GM10847 (cell line): ENCODE measurements around the gene CHD9.

ENCODE experiments used
- POLR2A ChIP-seq: IDR thresholded peaks from 2 replicates; pipeline ENCODE4 v1.6.1; 2011; ENCODE audit not compliant: insufficient read length; ENCODE audit errors: extremely low read depth

Gene CHD9

DNA sequence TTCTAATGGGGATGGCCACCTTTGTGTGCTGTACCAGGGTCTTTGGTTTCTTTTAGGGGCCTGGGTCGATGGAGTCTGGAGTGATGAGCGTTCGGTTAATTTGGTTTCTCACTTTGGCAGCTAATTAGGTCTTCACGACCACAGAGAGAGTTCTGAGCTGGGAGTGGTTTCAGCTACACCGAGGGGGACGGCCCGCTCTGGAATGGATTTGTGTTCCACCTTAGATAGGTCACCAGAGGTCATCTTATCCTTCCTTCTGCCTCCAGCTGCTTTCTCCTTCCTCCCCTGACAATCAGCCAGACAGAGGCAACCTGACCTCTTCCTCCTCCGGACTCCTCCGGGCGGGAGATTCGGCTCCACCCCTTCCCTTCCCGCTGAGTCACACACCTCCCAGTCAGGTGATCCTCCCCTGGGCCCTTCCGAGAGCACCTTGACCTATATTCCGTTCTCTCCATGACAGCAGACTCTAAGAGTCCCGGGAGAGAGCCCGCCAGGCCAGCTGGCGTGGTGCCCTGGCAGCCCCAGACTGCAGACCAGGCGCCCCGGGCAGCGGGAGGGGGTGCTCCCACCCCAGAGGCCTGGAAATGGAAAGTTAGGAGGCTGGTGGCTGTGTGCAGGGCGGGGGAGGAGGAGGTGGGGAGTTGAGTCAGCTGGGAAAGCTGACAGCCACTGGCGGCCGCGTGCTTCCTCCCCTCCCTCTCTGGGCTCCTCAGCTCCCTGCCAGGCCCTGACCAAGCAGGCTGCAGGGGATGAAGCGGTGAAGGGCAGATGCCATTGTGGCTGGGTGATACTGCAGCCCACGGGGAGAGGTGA is 44.7 kb downstream of the CHD9 start:
- TF ChIP-seq POLR2A, result no peak

- no peak for TF ChIP-seq POLR2A
Observed at GRCh38 chr16:53100131-53100748, 45.4 kb downstream of the CHD9 start.

DNA sequence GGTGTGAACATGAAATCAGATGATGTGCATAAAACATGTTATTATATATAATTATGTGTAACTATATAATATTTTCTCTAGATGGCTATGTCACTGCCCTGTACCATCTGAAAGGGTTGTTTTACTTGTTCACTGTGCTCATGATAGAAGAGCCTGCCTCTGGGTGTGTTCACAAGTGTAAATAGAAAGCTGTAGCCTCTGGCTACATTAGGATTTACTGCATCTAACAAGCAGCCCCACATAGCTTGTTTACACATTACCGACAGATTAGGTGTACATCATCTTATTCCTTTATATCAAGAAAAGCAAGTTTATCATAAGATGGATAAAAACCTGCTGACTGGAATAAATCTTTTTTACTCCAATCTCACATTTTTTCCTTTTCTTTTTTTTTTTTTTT is 46.1 kb downstream of the CHD9 start:
- TF ChIP-seq POLR2A, result no peak

- TF ChIP-seq POLR2A, result no peak
Observed at GRCh38 chr16:53103811-53104210, 49.0 kb downstream of the CHD9 start.

DNA sequence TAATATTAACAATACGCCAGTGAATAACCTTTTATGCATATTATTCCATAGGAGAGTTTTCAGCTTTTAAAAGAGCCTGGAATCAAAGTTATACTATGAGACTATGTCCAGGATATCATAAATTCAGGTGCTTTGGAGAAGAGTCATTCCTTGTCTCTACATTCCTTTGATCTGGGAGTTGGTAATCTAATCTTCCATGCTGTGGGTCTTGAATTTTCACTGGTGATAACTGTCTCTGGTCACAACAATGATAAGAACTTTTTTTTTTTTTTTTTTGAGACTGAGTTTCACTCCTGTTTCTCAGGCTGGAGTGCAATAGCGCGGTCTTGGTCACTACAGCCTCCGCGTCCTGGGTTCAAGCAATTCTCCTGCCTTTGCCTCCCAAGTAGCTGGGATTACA is 50.8 kb downstream of the CHD9 start:
- no peak for TF ChIP-seq POLR2A

DNA sequence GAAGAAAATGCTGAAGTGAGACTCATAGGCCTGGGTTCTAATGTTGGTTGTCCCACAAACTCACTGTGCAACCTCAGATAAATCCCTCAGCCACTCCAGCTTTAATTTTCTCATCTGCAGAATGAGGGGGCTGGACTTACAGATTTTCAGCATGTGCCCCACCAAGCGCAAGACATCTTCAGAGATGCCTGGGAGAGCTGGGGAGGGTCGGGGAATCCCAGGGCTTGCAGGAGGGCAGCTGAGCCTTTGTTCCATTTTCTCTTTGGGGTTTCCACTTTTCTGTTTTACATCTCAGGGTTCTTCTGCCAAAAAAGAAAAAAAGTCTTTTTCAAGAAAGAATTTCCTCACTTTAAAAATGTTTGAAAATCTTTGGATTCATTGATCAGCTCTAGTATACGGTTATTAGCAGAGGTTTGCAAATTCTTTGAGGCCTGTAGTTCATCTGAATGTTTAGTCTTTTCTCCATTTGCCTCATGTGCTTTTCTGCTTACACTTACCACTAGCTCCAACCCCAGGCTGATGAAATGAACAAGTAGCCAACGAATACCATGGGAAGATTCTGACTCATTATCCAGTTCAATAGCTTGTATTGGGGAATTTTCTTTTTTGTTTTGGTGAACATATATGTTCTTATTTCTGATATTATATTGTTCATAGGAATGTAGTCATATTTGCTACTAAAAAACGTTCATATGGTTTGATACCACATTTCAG is 56.4 kb downstream of the CHD9 start:
- no peak for TF ChIP-seq POLR2A

- no peak for TF ChIP-seq POLR2A
Observed at GRCh38 chr16:53112015-53112414, 57.2 kb downstream of the CHD9 start.

- no peak for TF ChIP-seq POLR2A
Observed at GRCh38 chr16:53115047-53115446, 60.3 kb downstream of the CHD9 start.

DNA sequence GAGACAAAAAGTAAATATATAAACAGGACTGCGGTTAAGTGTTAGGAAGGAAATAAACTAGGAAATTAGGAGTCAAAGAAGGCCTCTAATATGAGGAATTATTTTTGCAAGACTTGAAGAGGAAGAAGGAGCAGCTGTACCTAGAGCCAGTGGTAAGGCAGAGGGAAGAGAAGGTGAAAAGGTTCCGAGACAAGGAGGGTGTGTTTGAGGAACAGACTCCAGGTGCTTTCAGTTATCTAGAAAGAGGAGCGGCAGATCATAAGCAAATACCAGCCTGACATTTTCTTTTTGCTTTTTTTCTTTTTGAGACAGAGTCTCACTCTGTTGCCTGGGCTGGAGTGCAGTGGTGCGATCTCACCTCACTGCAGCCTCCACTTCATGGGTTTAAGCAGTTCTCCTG is 61.0 kb downstream of the CHD9 start:
- no peak for TF ChIP-seq POLR2A

DNA sequence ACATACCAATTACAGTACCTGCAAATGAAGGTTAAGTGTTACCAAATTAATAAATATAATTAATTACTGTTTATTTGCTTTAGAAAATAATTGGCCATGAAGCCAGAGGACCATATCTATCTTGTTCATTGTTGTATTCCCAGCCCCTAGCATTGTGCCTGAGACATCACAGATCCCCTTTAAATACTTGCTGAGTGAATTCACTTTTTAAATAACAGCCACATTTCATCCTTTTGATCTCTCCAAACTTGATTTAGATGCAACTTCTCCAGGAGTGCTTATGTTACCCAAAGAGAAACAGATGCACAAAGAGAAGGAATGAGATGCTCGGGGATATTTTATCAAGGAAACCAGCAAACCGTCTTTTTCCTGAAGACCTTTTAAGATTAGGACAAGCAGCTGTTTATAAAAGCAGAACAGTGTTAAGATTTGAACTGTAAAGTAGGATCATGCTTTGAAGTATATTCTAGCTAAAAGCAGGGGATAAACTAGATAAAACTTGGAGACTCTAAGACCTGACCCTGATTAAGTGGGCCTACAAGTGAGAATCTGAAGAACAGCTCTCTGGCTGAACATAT is 66.3 kb downstream of the CHD9 start:
- TF ChIP-seq POLR2A, result no peak

GRCh38 chr16:53121661-53122060 is 66.9 kb downstream of the CHD9 start:
- TF ChIP-seq POLR2A, result no peak

DNA sequence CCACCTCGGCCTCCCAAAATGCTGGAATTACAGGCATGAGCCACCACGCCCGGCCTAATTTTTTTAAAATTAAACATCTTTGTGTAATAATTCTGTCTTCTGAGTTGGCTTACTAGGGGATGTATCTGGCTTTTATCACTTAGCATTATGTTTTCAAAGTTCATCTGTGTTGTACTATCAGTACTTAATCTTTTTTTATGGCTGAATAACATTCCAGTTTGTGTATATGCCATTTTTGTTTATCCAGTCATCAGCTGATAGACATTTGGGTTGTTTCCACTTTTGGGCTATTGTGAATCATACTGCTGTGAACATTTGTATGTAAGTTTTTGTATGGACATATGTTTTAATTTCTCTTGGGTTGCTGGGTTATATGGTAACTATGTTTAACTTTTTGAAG is 69.0 kb downstream of the CHD9 start:
- no peak for TF ChIP-seq POLR2A

DNA sequence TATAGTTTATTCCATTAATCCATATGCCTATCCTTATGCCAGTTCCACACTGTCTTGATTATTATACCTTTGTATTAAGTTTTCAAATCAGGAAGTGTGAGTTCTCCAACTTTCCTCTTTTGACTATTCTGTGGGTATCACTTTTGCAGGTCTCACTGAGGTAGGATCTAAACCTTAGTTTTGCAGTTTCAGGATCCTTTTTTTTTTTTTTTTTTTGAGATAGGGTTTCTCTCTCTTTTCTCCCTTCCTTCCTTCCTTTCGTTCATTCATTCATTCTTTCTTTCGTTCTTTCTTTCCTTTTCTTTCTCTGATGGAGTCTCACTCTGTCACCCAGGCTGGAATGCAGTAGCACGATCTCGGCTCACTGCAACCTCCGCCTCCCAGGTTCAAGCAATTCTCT is 71.6 kb downstream of the CHD9 start:
- no peak for TF ChIP-seq POLR2A

- no peak for TF ChIP-seq POLR2A
Observed at GRCh38 chr16:53129281-53130158, 74.7 kb downstream of the CHD9 start.
